Neuron (in vitro differentiated cells): ENCODE measurements around the gene FNBP1.
"Not testable (repeated sequence)": the region's sequence is repeated elsewhere in the genome, so short reads cannot be mapped to it uniquely, and the experiment has no call there.

Source experiments
- H2AFZ ChIP-seq: one replicate; pipeline ENCODE4 v1.6.1; 2013; ENCODE audit warnings: low read depth, mild to moderate bottlenecking, inconsistent platforms, low read length, moderate library complexity
- H3K27me3 ChIP-seq: one replicate; pipeline ENCODE4 v1.6.1; 2013; ENCODE audit warnings: low read length; ENCODE audit not compliant: insufficient read depth
- H3K36me3 ChIP-seq: one replicate; pipeline ENCODE4 v1.6.1; 2013; ENCODE audit warnings: low read length; ENCODE audit not compliant: insufficient read depth
- H3K4me1 ChIP-seq: one replicate; pipeline ENCODE4 v1.6.1; 2013; ENCODE audit warnings: low read length; ENCODE audit not compliant: insufficient read depth
- H3K4me3 ChIP-seq: 2 replicates; pipeline ENCODE4 v1.5.1; 2013; ENCODE audit warnings: mild to moderate bottlenecking, low read length, moderate library complexity
- H3K9me3 ChIP-seq: one replicate; pipeline ENCODE4 v1.6.1; 2013; ENCODE audit warnings: low read length

FNBP1 gene

GRCh38 chr9:129964901-129965734 is 77.9 kb downstream of the FNBP1 start:
- H3K4me3 ChIP-seq, result no peak overlapping the region
- H3K36me3 ChIP-seq, result no peaks in the 10 kb centered on the region
- H2AFZ ChIP-seq, result no peak overlapping the region
- no peaks in the 10 kb centered on the region for H3K27me3 ChIP-seq
- peaks cover 32% of the 10 kb centered on the region for H3K4me1 ChIP-seq
- H3K9me3 ChIP-seq, result peaks cover 4% of the 10 kb centered on the region

GRCh38 chr9:129962889-129963703 is 79.9 kb downstream of the FNBP1 start:
- H3K4me3 ChIP-seq, result no peak overlapping the region
- H2AFZ ChIP-seq, result no peak overlapping the region
- H3K4me1 ChIP-seq, result peaks cover 32% of the 10 kb centered on the region

DNA sequence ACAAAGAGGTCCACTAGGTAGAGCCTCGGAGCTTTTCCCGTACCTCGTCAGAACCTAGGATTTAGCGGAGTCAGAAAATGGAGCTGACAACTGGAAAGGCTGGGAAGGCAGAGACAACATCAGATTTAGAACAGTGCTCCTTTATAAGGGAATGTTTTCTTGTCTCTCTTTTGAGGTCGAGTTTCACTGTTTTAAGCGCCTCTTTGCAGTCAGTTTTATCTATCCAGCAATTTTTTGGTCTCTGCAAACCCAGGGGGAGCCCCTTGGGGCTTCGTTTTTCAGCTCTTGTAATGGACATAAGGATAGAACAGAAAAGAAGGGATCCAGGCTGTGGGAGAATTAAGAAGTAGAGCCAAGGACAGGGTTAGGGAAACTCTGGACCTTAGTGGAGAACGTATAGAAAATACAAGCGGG is 80.5 kb downstream of the FNBP1 start:
- no peak overlapping the region for H2AFZ ChIP-seq
- peaks cover 32% of the 10 kb centered on the region for H3K4me1 ChIP-seq
- H3K27me3 ChIP-seq, result no peaks in the 10 kb centered on the region
- peaks cover 3% of the 10 kb centered on the region for H3K36me3 ChIP-seq
- H3K4me3 ChIP-seq, result no peak overlapping the region
- H3K9me3 ChIP-seq, result peaks cover 4% of the 10 kb centered on the region

More at GRCh38 chr9:129962889-129963703, 79.9 kb downstream of the FNBP1 start:
- H3K9me3 ChIP-seq, result peaks cover 4% of the 10 kb centered on the region
- no peaks in the 10 kb centered on the region for H3K27me3 ChIP-seq
- peaks cover 3% of the 10 kb centered on the region for H3K36me3 ChIP-seq

- peaks cover 15% of the 10 kb centered on the region for H3K36me3 ChIP-seq
- H2AFZ ChIP-seq, result no peak overlapping the region
- no peak overlapping the region for H3K4me3 ChIP-seq
- peaks cover 4% of the 10 kb centered on the region for H3K9me3 ChIP-seq
- H3K27me3 ChIP-seq, result no peaks in the 10 kb centered on the region
- H3K4me1 ChIP-seq, result peaks cover 16% of the 10 kb centered on the region
These were observed 84.2 kb downstream of the FNBP1 start for GRCh38 chr9:129958796-129959195.

GRCh38 chr9:129954868-129955550 is 88.0 kb downstream of the FNBP1 start:
- Histone ChIP-seq H3K27me3 (no peaks in the 10 kb centered on the region), H3K36me3 (peaks cover 15% of the 10 kb centered on the region), H2AFZ (no peak overlapping the region), H3K9me3 (no peaks in the 10 kb centered on the region), H3K4me3 (no peak overlapping the region), H3K4me1 (no peaks in the 10 kb centered on the region)

DNA sequence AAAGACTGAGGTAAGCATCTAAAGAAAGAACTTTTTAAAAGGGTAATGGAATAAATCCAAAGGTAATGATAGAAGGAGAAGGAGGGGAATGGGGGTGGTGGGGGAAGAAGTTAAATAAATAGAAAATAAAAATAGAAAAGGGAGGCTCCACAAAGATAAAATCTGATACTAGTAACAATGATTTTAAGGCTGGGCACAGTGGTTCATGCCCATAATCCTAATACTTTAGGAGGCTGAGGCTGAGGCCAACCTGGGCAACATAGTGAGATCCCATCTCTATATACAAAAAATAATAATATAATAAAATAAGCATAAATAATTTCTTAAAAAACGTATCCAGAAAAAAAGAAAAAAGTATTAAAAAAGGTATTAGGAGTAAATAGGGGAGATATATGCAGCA is 89.3 kb downstream of the FNBP1 start:
- Histone ChIP-seq H3K9me3 (no peaks in the 10 kb centered on the region), H3K27me3 (no peaks in the 10 kb centered on the region), H2AFZ (no peak overlapping the region), H3K4me1 (no peaks in the 10 kb centered on the region), H3K4me3 (no peak overlapping the region), H3K36me3 (peaks cover 15% of the 10 kb centered on the region)

DNA sequence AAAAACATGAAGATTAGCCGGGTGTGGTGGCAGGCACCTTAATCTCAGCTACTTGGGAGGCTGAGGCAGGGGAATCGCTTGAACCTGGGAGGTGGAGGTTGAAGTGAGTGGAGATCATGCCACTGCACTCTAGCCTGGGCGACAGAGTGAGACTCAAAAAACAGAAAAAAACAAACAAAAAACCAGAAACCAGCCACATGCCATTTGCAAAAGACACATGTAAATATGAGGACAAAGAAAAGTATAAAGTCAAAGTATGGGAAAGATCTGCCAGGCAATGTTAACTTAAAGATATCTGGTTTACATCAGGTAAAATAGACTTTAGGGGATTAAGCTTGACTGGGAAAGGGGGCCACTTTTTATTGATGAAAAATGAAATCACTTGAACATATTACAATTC is 90.7 kb downstream of the FNBP1 start:
- Histone ChIP-seq H3K4me1 (no peaks in the 10 kb centered on the region), H2AFZ (no peak overlapping the region), H3K36me3 (peaks cover 16% of the 10 kb centered on the region), H3K9me3 (no peaks in the 10 kb centered on the region), H3K4me3 (no peak overlapping the region), H3K27me3 (no peaks in the 10 kb centered on the region)

GRCh38 chr9:129949821-129950220 is 93.2 kb downstream of the FNBP1 start:
- no peaks in the 10 kb centered on the region for H3K27me3 ChIP-seq
- H2AFZ ChIP-seq, result no peak overlapping the region
- no peak overlapping the region for H3K4me3 ChIP-seq
- no peaks in the 10 kb centered on the region for H3K4me1 ChIP-seq
- no peaks in the 10 kb centered on the region for H3K9me3 ChIP-seq
- H3K36me3 ChIP-seq, result peaks cover 4% of the 10 kb centered on the region

GRCh38 chr9:129948626-129949025 is 94.4 kb downstream of the FNBP1 start:
- H3K4me3 ChIP-seq, H2AFZ ChIP-seq, H3K9me3 ChIP-seq, H3K36me3 ChIP-seq, H3K27me3 ChIP-seq, H3K4me1 ChIP-seq: not testable (repeated sequence)

DNA sequence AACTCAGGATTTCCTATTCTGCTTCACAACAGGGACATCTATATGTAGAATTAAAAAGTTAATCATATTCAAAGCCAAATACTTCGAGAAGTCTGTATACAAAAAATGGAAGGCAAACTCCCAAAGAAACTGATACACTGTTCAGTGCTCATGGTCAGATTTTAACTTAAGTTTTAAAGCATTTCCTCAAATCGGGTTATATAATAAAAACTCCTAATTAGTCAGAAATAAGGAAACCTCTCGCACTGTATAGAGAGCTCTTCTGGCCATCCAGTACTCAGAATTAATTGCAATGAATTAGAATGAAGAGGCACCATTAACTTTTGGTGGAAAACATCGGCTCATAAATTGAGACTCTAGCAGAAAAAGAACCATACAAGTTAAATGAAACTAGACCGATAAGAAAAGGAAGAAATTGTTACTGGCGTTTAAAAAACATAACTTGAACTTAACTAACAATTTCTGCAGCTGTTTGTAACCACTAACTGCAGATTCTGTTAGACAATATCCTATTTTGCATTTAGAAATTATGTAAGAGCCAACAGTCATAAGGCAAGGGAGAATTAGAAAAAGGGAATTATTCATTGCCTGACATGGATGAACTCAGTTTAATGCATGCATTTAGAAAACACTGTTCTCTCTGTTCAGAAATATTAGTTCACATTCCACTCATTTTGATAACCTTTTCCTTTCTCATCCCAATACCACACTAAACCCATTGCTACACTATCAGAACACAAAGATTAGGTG is 96.6 kb downstream of the FNBP1 start:
- Histone ChIP-seq H3K4me3 (no peak overlapping the region), H3K36me3 (peaks cover 4% of the 10 kb centered on the region), H3K4me1 (no peaks in the 10 kb centered on the region), H3K27me3 (no peaks in the 10 kb centered on the region), H3K9me3 (peaks cover 7% of the 10 kb centered on the region), H2AFZ (no peak overlapping the region)

GRCh38 chr9:129945314-129945713 is 97.7 kb downstream of the FNBP1 start:
- Histone ChIP-seq H3K4me1 (no peaks in the 10 kb centered on the region), H3K9me3 (peaks cover 7% of the 10 kb centered on the region), H3K27me3 (no peaks in the 10 kb centered on the region), H3K4me3 (no peak overlapping the region), H2AFZ (no peak overlapping the region), H3K36me3 (peaks cover 4% of the 10 kb centered on the region)

DNA sequence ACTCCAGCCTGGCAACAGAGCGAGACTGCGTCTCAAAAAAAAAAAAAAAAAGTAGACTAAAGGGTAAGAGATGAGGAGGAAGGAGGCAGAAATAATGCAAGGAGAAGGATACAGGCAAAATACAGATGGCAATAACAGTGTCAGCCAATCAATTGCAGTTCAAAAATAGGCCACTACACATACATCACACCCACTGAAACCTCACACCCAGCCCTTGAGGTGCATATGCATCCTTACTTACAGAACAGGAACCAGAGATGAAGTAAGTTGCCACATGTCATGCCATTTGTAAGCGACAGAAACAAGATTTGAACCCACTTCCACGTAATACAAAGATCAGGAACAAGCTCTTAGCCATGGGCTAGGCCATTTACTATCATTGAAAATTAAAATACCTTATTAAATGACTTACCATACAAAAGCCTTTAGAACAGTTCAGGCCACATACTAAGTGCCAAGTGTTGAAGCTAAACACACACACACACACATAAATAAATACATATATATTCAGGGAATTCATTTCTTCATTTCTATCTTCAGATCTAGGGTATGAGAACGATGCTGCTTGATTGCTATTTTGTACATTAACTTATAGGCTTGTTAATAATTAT is 98.4 kb downstream of the FNBP1 start:
- no peak overlapping the region for H3K4me3 ChIP-seq
- peaks cover 7% of the 10 kb centered on the region for H3K9me3 ChIP-seq
- no peaks in the 10 kb centered on the region for H3K27me3 ChIP-seq
- H2AFZ ChIP-seq, result no peak overlapping the region
- no peaks in the 10 kb centered on the region for H3K4me1 ChIP-seq
- peaks cover 4% of the 10 kb centered on the region for H3K36me3 ChIP-seq
